NCI-H1048 (cell line): ENCODE data around the gene SLC36A3.
"Not testable (repeated sequence)": the region's sequence is repeated elsewhere in the genome, so short reads cannot be mapped to it uniquely, and the experiment has no call there.

Source experiments
- DNase-seq: peaks from one replicate; lab custom pipeline; 2025; lab: John Stamatoyannopoulos, UW

The SLC36A3 gene

GRCh38 chr5:151237685-151238084 lies 65.9 kb downstream of the SLC36A3 start:
- no peak for DNase-seq

- no peak for DNase-seq
Observed at GRCh38 chr5:151236888-151237287, 66.7 kb downstream of the SLC36A3 start.

- not testable (repeated sequence) for DNase-seq
Observed at GRCh38 chr5:151235239-151235571, 68.4 kb downstream of the SLC36A3 start.

GRCh38 chr5:151234476-151235238 lies 68.9 kb downstream of the SLC36A3 start:
- DNase-seq: no peak

GRCh38 chr5:151233616-151234085 lies 69.9 kb downstream of the SLC36A3 start:
- no peak for DNase-seq

GRCh38 chr5:151231359-151231758 lies 72.2 kb downstream of the SLC36A3 start:
- DNase-seq: no peak

GRCh38 chr5:151230048-151230680 lies 73.4 kb downstream of the SLC36A3 start:
- no peak for DNase-seq

GRCh38 chr5:151228986-151229385 lies 74.6 kb downstream of the SLC36A3 start:
- no peak for DNase-seq

- DNase-seq: no peak
Observed at GRCh38 chr5:151227918-151228447, 75.6 kb downstream of the SLC36A3 start.
